HG03565 (cell line): Measurements from ENCODE around the gene SP3.

Experiments
- ATAC-seq: cut with Tn5 transposase; IDR thresholded peaks from one replicate; pipeline ENCODE4 v1.9.1; 2021; ENCODE audit warnings: mild to moderate bottlenecking, moderate library complexity; ENCODE audit not compliant: unreplicated experiment

The SP3 gene

DNA sequence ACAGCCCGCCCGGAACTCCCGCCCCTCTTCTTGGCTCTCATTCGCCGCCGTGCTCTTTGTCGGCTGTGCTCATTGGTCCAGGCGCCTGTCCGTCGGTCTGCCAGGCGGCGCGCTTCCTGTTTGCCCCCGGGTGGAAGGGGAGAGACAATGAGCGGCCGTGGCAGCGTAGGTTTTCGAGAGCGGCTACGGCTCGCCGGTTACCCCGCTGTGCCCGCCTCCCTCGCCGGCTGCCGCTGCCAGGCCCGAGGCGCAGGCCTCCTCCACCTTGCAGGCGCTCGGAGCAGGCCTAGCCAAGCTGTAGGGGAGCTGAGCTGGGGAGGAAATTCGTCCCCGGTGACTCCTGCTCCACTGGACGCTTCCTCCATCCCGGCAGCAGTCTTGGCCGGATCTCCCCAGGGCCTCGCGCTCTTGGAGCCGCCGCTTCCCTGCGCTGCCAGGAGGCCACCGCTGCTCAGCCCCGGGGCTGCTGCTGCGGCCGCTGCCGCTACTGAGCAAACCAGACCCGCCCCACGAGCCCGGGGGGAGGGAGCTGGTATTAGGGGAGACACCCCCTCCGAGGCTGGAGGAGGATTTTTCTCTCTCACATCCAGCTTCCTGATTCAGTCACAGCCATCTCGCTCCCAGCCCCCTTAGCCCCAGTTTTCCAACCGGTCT is at the start of gene SP3:
TSS of gene SP3 (minus strand) at position 2 of the 654 bp plus-strand sequence. CDS start 202 bp downstream, outside the sequence.
- peak; percentile 69 for ATAC-seq

DNA sequence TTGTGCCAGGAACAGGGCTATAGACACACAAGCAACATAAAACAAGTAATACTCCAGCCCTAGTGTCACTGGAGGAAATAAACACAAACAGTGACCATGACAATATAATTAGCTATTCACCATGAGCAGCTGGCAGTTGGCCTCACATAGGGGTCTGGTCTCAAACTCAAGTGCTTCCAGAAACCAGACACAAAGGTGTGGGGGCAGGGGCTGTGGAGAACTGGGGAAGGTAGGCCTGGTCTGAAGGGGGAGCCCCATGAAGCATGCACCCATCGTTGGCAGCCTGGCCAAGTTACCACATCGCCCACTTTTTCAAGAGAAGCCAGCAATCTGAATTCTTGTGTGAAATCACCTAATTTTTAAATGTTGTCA is 49.5 kb upstream of the SP3 start:
- ATAC-seq: no peak

DNA sequence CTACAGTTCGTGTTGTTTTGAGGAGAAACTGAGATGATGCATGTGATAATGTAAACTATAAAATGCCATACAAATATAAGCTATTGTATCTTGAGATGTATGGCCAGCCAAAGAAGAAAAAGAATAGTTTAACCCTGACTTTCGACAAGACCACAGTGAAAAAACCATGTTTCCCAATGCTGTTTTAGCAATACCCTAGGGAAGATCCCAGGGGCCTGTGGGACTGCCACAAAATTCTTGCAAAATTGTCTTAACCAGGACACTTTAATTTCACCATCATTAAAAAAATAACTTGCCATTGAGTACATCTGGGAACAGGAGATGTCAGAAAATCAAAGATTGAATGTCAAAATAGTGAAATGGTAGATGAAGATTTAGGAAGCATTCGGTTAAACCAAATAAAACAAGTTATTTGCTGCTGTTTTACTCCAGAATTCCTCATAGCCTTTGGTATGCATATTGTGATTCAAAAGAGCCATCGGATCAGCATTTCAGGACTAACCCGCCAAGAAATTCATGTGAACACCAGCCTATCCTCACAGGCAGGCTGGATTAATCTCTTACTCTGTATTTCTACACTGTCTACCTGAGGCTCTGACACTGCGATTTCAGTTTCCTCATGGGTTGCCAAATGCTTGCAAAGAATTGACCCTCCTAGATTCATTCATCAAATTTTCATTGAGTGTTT is 49.0 kb upstream of the SP3 start:
- ATAC-seq: no peak

DNA sequence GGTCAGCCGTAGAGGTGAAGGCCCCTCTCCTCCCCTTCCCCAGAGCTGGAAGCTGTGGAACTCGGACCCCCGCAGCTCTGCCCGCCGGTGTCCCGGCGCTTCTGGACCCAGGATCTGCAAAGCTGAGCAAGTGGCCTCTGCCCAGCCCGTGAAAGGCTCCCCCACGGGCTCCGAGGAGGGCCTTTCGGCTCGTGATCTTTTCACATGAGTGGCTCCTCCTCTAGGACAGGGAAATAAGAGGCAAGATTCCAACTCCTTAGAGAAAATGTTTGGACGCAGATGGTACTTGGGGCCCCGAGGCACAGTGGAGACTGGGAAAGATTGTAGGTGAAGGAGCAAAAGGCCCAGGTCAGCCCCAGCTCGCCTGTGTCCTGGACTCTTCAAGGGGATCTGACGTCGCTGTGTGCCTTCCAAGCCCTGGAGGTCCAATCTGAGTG is 48.2 kb upstream of the SP3 start:
- ATAC-seq: no peak

DNA sequence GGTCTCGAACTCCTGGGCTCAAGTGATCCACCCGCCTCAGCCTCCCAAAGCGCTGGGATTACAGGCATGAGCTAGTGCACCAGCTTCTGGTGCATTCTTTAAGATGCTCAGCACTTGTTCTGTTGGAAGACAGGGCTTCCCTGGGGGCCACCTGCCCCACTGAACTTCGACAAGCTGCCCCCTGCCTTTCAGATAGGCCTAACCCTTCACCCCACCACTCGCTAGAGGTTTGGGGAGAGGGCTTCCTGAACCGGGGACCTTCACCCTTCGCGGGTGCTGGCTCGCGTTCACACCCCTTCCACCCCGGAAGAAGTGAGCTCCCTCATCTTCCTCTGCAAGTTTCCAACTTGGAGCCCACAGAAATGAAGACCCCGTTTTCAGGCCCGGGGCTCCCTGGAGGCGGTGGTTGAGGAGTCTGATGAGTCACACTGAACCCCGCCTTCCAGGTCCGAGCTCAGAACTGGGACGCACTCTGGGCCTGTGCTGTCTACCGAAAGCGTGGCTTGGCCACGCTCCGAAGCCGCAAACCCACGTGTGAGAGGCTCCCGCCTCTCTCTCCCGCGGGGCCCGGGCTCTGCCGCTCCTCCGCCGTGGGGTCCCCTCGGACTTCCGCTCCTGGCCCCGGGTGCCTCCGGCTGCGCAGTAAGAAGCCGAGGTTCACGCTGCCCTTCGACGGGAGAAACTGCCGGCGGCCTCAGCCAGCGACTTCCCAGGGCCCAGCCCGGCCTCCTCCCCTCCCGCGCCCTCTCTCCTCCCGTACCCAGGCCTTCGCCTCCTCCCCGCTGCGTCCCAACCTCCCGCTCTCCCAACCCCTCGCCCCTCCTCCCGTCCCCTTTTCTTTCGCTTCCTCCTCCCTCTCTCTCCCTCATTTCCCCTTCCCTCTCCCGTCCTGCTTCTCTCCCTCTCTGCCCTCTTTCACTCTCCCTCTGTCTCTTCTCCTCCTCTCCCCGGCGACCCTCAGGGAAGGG is 47.5 kb upstream of the SP3 start:
- no peak for ATAC-seq

DNA sequence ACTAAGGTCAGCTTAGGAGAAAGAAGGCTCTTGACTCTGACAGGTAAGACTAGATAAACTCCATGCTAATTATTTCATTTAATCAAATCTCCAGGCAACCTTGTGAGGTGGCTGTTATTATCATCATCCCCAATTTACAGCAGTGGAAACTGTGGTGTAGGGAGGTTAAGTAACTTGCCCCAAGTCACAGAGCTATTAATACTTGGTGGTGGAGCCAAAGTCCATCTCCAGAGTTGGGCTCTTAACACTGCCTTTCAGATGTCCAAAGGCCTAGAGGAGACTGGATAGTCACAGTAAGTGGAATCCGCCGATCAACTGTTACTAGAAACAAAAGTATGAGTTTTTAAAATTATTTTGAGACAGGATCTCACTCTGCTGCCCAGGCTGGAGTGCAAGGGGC is 46.6 kb upstream of the SP3 start:
- ATAC-seq: no peak

DNA sequence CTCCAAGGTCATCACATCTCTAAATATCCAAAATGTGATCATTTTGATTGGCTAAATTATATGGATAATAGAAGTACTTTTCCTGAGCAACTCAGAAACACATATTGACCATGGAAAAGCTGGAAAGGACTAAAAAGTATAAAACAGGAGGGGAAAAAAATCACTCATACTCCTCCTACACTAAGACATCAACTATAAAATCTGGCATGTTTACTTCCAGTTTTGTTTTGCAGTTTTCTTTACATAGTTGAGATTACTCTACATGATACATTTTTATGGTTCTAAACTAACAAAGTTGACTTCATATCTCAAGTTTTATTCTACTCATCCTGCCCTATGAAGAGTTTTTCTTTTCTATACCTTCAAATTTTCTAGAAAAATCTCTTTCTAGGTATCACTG is 46.0 kb upstream of the SP3 start:
- ATAC-seq: no peak

DNA sequence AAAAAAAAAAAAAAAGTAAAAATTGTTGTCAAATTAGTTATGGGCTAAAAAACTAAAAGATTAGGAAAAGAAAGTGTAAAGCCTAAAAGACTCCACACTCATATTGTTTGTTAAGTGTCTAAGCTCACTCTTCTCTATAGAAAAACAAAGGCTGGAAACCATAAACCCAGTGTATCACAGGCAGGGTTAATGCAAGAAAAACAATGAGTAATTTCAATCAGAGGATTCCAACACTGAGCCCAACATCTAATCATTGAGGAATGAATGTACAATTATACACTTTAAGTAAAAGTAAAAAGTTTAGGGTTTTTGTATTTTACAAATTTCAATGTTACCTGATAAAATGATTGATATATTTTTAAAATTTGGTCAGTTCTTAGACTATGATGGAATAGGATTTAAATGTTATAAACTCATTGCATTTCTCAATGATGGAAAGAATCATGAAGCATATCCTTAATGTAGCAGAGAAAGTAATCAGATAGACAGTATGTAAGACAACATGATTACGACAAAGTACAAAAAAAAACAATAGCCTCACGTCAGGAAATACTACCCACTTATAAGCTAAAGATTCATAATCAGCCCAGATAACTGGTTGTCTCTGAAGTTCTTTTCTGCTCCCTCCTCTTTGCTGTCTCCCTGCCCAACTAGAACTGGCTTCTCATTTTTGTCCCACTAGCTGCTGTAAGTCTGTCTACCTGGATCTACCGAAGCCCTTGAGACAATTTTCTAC is 44.5 kb upstream of the SP3 start:
- no peak for ATAC-seq

DNA sequence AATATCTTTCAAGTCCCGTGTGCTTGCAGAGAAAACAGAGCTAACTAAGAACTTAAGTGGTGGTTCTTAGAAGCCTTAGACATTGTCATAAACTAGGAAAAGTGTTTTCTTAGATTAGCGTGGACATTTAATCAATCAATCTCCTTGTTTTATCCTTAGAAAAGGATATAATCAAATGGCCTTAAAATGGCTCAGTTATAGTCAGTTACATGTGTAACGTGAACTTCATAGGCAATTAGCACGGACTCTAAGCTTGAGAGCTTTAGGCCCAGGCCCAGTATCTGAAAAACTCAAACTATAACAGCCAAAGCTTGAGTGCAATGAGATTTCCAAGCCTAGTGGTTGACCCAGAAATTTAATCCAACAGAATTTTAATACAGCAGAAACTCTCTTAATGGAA is 43.5 kb upstream of the SP3 start:
- no peak for ATAC-seq

DNA sequence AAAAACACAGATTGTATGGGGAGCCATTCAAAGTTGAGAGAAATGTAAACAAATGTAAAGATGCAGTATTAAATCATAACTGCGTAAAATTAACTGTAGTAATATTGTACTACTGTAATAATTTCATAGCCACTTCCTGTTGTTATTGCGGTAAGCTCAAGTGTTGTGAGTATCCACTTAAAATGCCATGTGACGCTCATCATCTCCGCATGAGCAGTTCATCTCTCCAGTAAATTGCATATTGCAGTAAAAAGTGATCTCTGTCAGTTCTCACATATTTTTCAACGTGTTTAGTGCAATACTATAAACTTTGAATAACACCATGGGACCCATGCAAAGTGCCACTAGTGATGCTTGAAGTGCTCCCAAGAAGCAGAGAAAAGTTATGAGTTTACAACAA is 41.8 kb upstream of the SP3 start:
- ATAC-seq: no peak

DNA sequence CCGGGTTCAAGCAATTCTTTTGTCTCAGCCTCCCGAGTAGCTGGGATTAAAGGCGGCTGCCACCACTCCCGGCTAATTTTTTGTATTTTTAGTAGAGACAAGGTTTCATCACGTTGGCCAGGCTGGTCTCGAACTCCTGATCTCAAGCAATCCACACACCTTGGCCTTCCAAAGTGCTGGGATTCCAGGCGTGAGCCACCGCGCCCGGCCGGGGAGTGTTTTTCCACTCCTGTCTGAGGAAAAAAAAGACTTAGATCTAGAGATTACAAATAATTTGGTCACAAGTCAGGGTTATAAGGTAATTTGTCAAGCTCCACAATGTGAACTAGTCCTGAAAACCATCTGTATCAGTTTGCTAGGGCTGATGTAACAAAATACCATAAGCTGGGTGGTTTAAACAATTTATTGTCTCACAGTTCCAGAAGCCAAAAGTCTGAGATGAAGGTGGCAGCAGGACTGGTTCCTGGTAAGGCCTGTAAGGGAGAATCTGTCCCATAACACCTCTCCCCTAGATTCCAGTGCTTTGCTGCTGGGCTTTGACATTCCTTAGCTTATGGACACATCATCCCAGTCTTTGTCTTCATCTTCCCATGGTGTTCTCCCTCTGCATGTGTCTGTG is 40.7 kb upstream of the SP3 start:
- ATAC-seq: no peak

DNA sequence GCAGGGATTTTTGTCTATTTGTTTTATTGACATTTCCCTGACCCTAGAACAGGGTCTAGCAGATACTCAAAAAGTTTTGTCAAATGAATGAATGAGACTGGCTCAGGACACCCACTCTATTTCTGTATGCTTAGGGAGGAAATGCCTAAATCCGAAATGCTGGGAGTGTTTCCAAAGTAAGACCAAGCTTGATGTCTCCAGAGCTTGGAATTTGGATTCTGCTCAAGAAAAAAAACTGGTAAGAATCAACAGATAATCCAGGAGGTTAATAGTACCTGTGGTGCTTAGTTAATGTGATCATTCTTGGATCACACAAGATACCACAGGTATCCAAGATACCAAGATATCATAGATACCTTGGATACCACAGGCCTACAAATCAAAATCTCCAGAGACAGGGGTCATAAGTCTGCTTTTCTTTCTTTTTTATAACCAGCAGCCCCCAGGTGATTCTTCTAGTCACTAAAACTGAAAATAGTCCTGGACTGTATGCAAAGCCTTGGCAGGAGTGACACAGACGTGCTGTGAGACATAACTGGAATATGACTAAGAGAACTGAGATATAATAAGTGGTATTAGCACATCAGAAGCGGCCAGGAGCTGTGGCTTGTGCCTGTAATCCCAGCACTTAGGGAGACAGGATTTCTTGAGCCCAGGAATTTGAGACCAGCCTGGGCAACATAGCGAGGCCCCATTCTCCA is 39.9 kb upstream of the SP3 start:
- peak; percentile 57 for ATAC-seq

DNA sequence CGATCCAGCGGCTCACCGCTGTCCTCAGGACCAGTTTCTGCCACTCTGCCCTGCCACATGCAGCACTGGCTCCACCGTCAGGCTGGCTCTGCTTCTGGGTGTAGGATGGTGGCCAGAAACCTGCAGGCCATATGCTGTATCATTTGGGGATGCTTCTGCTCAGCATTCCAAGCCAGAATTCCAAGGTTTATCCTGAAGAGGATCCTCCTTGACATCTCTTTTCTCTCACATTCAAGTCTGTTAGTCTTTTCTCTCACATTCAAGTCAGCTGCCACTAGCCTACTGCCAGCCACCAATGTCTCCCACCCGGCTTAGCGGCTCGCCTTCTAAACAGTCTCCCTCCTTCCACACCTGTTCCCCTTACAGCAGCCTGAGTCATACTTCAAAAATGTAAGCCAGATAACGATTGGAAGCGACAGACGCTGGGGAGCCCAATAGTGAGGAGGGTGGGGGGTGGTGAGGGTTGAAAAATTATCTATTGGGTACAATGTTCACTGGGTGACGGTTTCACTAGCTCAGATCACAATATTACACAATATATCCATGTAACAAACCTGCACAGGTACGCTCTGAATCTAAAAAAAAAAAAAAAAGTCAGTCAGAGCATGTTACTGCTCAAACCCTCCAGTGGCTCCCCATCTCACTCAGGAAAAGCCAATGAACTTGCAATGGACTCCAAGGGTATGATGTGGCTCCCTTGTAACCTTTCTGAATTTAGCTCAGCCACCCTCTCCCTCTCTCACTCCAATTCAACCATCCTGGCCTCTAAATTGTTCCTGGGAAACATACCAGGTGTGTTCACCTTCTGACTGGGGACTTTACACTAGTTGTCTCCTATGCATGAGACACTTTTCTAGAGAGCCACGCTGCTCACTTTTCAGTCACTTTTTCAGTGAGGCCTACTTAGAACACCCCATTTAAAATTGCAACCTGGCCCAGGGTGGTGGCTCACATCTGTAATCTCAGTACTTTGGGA is 38.8 kb upstream of the SP3 start:
- ATAC-seq: no peak

DNA sequence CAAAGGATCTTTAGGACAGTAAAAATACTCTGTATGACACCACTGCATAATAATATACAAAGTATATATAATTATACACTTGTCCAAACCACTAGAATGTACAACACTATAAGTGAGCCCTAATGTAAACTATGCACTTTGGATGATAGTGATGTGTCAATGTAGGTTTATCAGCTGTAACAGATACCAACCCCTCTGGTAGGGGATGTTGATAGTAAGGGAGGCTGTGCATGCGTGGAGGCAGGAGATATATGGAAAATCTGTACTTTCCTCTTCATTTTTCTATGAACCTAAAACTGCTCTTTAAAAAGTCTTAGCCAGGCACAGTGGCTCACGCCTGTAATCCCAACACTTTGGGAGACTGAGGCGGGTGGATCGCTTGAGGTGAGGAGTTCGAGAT is 37.5 kb upstream of the SP3 start:
- ATAC-seq: no peak

DNA sequence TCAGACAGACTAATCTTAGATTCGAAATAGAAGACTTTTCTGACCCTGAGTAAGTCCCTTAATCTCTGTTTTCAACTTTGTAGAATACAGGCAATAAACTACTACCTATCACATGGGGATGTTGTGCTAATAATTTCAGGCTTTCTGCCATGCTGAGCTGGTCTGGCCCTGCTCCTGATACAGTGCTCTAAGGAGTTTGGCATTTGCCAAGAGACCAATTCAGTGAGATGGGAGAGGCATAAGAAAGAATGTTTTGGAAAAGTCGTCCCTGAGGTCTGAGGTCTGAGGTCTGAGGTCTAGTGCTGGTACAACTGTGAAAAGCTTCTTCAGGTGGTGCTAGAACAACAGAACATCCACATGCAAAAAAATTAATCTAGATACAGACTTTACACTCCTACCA is 35.9 kb upstream of the SP3 start:
- ATAC-seq: no peak

DNA sequence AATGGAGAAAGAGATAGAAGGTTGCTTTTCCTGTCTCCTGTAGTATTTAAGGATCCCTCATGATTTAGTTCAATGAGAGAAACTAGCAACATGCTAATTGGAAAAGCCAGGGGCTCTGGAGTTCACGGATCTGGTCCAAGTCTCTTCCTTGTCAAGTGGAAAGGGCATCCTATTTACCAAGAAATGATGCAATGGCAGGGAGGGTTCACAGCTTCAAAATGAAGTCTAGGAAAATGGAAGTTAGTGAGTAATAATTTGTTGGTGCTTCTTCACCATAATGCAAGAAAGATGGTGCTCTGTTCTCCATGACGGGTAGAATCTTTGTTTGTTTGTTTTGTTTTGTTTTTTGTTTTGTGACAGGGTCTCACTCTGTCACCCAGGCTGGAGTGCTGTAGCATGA is 34.6 kb upstream of the SP3 start:
- ATAC-seq: no peak

DNA sequence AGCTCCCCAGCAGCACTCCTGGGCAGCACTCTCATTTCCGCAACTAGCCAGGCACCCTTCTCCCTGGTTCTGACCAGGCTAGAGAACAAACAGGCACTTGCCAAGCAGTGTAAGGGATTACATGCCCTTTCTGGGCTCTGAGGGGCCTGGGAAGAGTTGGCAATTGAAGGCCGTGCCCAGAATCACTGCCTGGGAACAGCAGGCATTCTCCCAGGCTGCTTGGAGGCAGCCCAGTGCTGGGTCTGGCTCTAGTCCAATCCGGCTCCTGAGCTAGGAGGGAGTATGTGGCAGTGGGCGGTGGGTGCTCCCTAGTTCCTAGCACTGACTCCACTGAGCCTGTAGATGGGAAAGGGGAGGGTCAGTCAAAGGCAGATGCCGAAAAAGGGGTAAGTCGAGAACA is 34.1 kb upstream of the SP3 start:
- no peak for ATAC-seq

DNA sequence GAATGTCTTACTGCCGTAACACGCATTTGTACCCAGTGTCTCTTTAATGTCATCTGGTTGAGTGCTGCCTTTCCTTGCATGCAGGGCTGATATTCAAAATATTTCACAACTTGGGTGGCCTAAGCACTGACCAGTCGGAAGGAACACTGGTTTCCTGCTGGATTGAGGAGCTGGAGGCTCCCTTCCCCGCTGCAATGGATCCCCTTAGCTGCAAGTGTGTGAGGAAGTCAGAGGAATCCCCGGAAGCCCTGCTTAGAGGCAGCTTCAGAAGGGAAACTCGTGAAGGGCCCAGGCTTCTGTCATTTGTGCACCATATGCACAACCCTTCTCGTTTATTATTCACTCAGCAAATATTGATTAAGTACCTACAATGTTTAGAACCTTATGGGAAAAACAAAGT is 33.2 kb upstream of the SP3 start:
- ATAC-seq: no peak

DNA sequence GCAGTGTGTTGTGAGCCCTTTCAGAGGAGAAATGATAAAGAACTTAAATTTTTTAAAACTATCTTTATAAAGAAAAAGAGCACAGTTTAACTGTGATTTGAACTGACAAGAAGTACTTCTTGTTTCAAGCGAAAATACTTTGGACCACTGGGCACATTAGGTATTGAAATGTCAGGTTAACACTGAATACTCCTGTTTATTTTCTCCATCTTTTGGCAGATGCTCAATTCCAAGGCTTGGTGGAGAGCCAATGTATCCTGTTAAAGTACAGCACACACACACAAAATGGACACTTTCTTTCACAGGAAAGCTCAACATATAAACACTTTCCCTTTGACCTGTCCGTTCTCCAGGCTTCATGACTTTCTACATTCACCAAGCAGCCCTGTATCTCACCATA is 32.6 kb upstream of the SP3 start:
- no peak for ATAC-seq
